OCI-M1 (cell line): ENCODE measurements around the gene MTA3.
"Not testable (repeated sequence)": the region's sequence is repeated elsewhere in the genome, so short reads cannot be mapped to it uniquely, and the experiment has no call there.

Source experiments
- DNase-seq: peaks from one replicate; lab custom pipeline; 2025; lab: John Stamatoyannopoulos, UW

Gene MTA3

DNA sequence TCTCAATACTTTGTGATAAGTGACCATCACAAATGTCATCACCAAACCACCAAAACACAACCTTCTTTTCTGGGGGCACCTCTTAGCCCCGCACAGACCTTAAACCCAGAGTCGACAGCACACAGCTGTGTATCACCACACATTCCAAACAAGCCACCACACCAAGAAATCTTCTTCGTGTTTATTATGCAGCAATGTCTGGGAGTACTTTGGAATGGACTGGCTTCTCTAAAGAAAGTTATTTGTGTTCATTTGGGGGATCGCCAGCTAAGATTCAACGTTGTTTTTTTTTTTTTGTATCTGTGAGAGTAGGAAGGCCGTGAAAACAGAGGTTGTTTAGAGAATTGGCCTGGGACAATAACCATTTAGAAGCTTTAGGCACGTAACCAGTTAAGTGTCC, 1.1 kb upstream of the MTA3 start:
- DNase-seq: no peak

GRCh38 chr2:42567806-42568400, 529 bp upstream of the MTA3 start:
- DNase-seq: no peak

DNA sequence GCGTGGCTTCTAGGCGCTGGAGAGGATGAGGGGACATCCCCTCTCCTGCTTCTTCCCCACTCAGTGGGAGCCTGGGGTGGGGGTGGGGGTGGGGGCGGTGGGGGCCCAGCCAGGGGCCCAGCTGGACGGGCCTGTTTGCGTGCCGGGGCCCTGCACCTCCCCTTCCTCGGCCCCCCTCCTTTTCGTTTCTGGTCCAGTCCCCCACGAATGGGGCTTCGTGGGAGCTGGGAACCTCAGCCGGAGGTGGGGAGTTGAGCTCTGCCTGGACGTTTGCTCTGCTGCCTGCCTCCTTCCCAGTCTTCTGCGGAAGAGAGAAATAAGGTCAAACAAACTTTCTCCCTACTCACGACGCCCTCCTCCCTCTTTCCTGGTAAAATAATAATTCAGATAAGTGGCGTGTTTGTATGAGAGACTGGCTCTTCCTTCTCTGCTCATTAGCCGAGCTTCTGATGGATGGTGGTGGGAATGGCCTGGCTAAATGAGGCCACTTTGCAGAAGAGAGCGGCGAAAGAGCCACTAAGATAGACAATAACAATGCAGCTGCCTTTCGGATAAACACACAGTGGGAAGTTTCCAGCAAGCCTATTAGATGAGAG, 782 bp downstream of the MTA3 start:
- DNase-seq: peak; percentile 35

- no peak for DNase-seq
Observed at GRCh38 chr2:42569883-42570282, 1.5 kb downstream of the MTA3 start.

DNA sequence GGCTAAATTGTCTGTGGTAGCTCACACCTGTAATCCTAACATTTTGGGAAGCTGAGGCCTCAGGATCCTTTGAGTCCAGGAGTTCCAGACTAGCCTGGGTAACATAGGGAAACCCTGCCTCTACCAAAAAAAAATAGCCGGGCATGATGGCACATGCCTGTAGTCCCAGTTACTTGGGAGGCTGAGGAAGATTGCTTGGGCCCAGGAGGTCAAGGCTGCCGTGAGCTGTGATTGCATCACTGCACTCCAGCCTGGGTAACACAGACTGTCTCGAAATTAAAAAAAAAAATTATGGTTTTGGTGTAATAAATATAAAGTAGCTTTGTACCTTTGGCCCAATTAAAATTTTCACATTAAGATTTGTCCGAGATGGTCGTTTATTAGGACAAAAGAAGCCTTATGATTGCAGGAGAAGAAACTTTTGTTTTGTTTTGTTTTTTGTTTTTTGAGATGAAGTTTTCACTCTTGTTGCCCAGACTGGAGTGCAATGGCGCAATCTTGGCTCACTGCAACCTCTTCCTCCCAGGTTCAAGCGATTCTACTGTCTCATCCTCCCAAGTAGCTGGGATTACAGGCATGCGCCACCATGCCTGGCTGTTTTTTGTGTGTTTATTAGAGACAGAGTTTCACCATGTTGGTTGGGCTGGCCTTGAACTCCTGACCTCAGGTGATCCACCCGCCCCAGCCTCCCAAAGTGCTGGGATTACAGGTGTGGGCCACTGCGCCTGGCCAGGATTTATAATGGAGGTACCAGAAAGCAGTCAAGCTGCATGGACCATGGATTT, 4.1 kb downstream of the MTA3 start:
- no peak for DNase-seq

- DNase-seq: no peak
Observed at GRCh38 chr2:42573256-42573655, 4.8 kb downstream of the MTA3 start.

- no peak for DNase-seq
Observed at GRCh38 chr2:42575458-42576064, 7.1 kb downstream of the MTA3 start.

- DNase-seq: no peak
Observed at GRCh38 chr2:42578621-42579020, 10.2 kb downstream of the MTA3 start.

DNA sequence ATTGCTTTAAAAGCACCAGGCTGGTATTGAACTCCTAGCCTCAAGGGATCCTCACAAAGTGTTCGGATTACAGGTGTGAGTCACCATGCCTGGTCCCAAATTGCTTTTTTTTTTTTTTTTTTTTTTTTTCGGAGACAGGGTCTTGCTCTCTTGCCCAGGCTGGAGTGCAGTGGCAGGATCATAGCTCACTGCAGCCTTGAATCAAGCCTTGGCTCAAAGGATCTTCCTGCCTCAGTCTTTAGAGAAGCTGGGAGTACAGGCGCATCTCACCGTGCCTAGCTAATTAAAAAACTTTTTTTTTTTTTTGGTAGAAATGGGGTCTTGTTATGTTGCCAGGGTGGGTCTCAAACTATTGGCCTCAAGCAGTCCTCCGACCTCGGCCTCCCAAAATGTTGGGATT, 12.8 kb downstream of the MTA3 start:
- no peak for DNase-seq

GRCh38 chr2:42584628-42585027, 16.2 kb downstream of the MTA3 start:
- not testable (repeated sequence) for DNase-seq

GRCh38 chr2:42585779-42586178, 17.3 kb downstream of the MTA3 start:
- no peak for DNase-seq

- DNase-seq: no peak
Observed at GRCh38 chr2:42587526-42588117, 19.2 kb downstream of the MTA3 start.

GRCh38 chr2:42588121-42588520, 19.7 kb downstream of the MTA3 start:
- DNase-seq: no peak

- DNase-seq: no peak
Observed at GRCh38 chr2:42590176-42590575, 21.7 kb downstream of the MTA3 start.

- DNase-seq: no peak
Observed at GRCh38 chr2:42593282-42593681, 24.9 kb downstream of the MTA3 start.

- no peak for DNase-seq
Observed at GRCh38 chr2:42598656-42599055, 30.2 kb downstream of the MTA3 start.

DNA sequence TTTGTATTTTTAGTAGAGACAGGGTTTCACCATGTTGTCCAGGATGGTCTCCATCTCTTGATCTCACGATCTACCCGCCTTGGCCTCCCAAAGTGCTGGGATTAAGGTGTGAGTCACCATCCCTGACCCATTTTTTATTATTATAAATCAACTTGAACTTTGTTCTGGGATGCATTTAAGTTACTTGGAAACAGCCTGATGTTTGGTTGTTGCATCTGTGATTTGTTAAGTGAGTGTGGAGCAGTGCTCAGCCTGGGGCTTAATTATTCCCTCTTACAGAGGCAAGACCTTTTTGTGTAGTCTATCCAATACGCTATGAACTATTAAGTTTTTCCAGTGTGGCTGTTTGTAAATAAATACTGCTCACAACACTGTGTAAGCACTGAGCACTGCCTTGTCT, 32.6 kb downstream of the MTA3 start:
- DNase-seq: no peak

GRCh38 chr2:42602218-42602875, 33.9 kb downstream of the MTA3 start:
- no peak for DNase-seq

DNA sequence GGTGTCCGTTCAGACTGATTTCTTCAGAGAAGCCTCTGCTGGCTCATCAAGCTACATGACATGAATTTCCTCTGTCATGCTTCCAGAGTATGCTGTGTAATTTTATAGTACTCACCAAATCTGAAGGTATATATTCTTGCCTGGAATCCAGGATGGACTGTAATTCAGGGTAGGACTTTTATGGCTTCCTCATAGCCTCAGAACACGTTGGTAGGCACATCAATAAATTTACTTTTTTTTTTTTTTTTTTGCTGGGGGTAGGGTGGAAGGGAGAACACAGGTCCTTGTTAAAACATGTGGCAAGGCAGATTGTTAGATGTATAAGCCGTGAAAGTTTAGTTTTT, 34.4 kb downstream of the MTA3 start:
- no peak for DNase-seq

DNA sequence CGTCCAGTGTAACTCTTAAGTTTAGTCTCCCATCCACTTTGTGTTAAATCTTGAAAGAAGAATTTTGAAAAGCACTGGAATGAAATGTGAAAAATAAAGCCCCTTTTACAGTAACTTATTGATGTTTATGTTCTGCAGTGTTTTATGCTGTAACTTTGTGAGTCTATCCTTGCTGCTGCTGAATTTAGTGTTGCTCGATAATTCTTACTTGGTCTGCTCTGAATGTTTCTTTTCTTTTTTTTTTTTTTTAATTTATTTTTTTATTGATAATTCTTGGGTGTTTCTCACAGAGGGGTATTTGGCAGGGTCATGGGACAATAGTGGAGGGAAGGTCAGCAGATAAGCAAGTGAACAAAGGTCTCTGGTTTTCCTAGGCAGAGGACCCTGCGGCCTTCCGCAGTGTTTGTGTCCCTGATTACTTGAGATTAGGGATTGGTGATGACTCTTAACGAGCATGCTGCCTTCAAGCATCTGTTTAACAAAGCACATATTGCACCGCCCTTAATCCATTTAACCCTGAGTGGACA, 36.0 kb downstream of the MTA3 start:
- not testable (repeated sequence) for DNase-seq

- not testable (repeated sequence) for DNase-seq
Observed at GRCh38 chr2:42606166-42606565, 37.7 kb downstream of the MTA3 start.

- no peak for DNase-seq
Observed at GRCh38 chr2:42607101-42607637, 38.7 kb downstream of the MTA3 start.
